Breast epithelium (tissue), 4 donors: ENCODE results near the gene PPARA. TPM values are rescaled to one million over a fixed set of nuclear protein-coding genes. Genes with fewer than 3 reads are reported as not detected.

Source experiments
- DNase-seq, 2 donors: peaks; one replicate each; pipeline ENCODE4 v3.0.0-alpha.2; 2019; ENCODE audit warnings: low spot score in 2 of 2
- H3K27ac ChIP-seq, 2 donors: fragments of 200-600 bp; sonication (generic) in 1 of 2; one replicate each; pipeline ENCODE4 v1.5.1; 2016 to 2019; ENCODE audit warnings: mild to moderate bottlenecking in 1 of 2
- H3K27me3 ChIP-seq, 2 donors: fragments of 200-600 bp; sonication (generic) in 1 of 2; one replicate each; pipeline versions ENCODE4 v1.5.1 to v1.6.0; 2017 to 2019; ENCODE audit warnings: control low read depth in 1 of 2, mild to moderate bottlenecking in 1 of 2
- H3K36me3 ChIP-seq: fragments of 200-600 bp; one replicate; pipeline ENCODE4 v1.5.1; 2019
- H3K4me1 ChIP-seq, 2 donors: fragments of 200-600 bp; sonication (generic); one replicate each; pipeline ENCODE4 v1.5.1; 2016 to 2019; ENCODE audit warnings: control low read depth in 1 of 2
- H3K4me3 ChIP-seq, 3 donors: fragments of 200-600 bp; sonication (generic); 1 replicate in 2 of 3; 2 replicates in 1 of 3; pipeline ENCODE4 v1.5.1; 2016 to 2019; ENCODE audit warnings: mild to moderate bottlenecking in 3 of 3, moderate library complexity in 2 of 3
- H3K9me3 ChIP-seq, 2 donors: fragments of 200-600 bp; sonication (generic) in 1 of 2; one replicate each; pipeline ENCODE4 v1.5.1; 2016 to 2019; ENCODE audit warnings: control low read depth in 1 of 2
- CTCF ChIP-seq, 3 donors: fragments of 450-650 bp; IDR thresholded peaks; one replicate each; pipeline ENCODE4 v1.5.1; 2016 to 2017; ENCODE audit warnings: antibody characterized with exemption in 3 of 3, mild to moderate bottlenecking in 3 of 3, moderate library complexity in 3 of 3
- POLR2A ChIP-seq: fragments of 450-650 bp; IDR thresholded peaks from one replicate; pipeline ENCODE4 v1.6.1; 2016; ENCODE audit warnings: antibody characterized with exemption, mild to moderate bottlenecking, moderate library complexity
- POLR2AphosphoS5 ChIP-seq, 3 donors: sonication (generic); formaldehyde crosslinking; IDR thresholded peaks; one replicate each; pipeline ENCODE4 v1.6.1; 2017; ENCODE audit warnings: antibody characterized with exemption in 3 of 3
- intact Hi-C: fragments of 100-400 bp; cut with DNase I; formaldehyde crosslinking; loops from one replicate; pipeline ENCODE4 v1.15.1; 2023; ENCODE audit warnings: low total_unique reads
- total RNA-seq, 3 donors: library from RNA; depleted of rRNA; stranded (reverse); fragments of >200 nt; gene quantifications; one replicate each; pipeline ENCODE4 v1.1.0, GENCODE V29; 2016

The PPARA gene
- total RNA-seq, 3 donors from 2014 or later = 15.2 to 31.0 (median 22.3) TPM

- DNase-seq = no peak
- intact Hi-C loops = no loop called here
- no peaks in the 10 kb centered on the region for H3K9me3 ChIP-seq
- H3K4me3 ChIP-seq = no peak overlapping the region
- no peak for TF ChIP-seq POLR2A
- no peak for TF ChIP-seq POLR2AphosphoS5 (IDR thresholded peaks at IDR 0.05)
- no peak for TF ChIP-seq CTCF (IDR thresholded peaks at IDR 0.05)
- H3K27ac ChIP-seq = no peak overlapping the region
- H3K4me1 ChIP-seq = no peaks in the 10 kb centered on the region
- H3K27me3 ChIP-seq = no peaks in the 10 kb centered on the region
- H3K36me3 ChIP-seq = no peaks in the 10 kb centered on the region
Observed at GRCh38 chr22:46169628-46170027, 19.3 kb downstream of the PPARA start.

- Histone ChIP-seq H3K9me3 (no peaks in the 10 kb centered on the region), H3K27me3 (no peaks in the 10 kb centered on the region), H3K27ac (no peak overlapping the region), H3K4me1 (no peaks in the 10 kb centered on the region), H3K36me3 (no peaks in the 10 kb centered on the region), H3K4me3 (no peak overlapping the region)
- intact Hi-C loops = no loop called here
- no peak for TF ChIP-seq POLR2AphosphoS5 (IDR thresholded peaks at IDR 0.05)
- no peak for DNase-seq
Observed at GRCh38 chr22:46171940-46172339, 21.6 kb downstream of the PPARA start.

GRCh38 chr22:46172522-46173110 lies 22.3 kb downstream of the PPARA start:
- Histone ChIP-seq H3K4me3 (no peak overlapping the region), H3K9me3 (no peaks in the 10 kb centered on the region), H3K27me3 (no peaks in the 10 kb centered on the region), H3K4me1 (no peaks in the 10 kb centered on the region), H3K27ac (no peak overlapping the region), H3K36me3 (no peaks in the 10 kb centered on the region)
- DNase-seq = no peak
- TF ChIP-seq POLR2AphosphoS5 (IDR thresholded peaks at IDR 0.05) (no peak), POLR2A (no peak), CTCF (IDR thresholded peaks at IDR 0.05) (no peak)
- intact Hi-C loops = no loop called here

- intact Hi-C loops = no loop called here
- TF ChIP-seq POLR2AphosphoS5 (IDR thresholded peaks at IDR 0.05) = no peak
- no peak for TF ChIP-seq POLR2A
- no peak for TF ChIP-seq CTCF (IDR thresholded peaks at IDR 0.05)
- Histone ChIP-seq H3K4me3 (no peak overlapping the region), H3K27me3 (no peaks in the 10 kb centered on the region), H3K9me3 (no peaks in the 10 kb centered on the region), H3K4me1 (no peaks in the 10 kb centered on the region), H3K36me3 (no peaks in the 10 kb centered on the region), H3K27ac (no peak overlapping the region)
- DNase-seq = no peak
Observed at GRCh38 chr22:46173152-46173551, 22.8 kb downstream of the PPARA start.

- peaks cover 5 to 24% of the 10 kb centered on the region in 2 donors for H3K9me3 ChIP-seq
- H3K36me3 ChIP-seq = no peaks in the 10 kb centered on the region
- intact Hi-C loops = no loop called here
- H3K4me1 ChIP-seq = no peaks in the 10 kb centered on the region
- TF ChIP-seq POLR2AphosphoS5 (IDR thresholded peaks at IDR 0.05) (no peak), CTCF (IDR thresholded peaks at IDR 0.05) (no peak), POLR2A (no peak)
- H3K27me3 ChIP-seq = no peaks in the 10 kb centered on the region
- H3K4me3 ChIP-seq = no peak overlapping the region
- DNase-seq = no peak
- no peak overlapping the region for H3K27ac ChIP-seq
Observed at GRCh38 chr22:46175631-46176030, 25.3 kb downstream of the PPARA start.
